ENCODE data around the gene SBNO2.

The SBNO2 gene

DNA sequence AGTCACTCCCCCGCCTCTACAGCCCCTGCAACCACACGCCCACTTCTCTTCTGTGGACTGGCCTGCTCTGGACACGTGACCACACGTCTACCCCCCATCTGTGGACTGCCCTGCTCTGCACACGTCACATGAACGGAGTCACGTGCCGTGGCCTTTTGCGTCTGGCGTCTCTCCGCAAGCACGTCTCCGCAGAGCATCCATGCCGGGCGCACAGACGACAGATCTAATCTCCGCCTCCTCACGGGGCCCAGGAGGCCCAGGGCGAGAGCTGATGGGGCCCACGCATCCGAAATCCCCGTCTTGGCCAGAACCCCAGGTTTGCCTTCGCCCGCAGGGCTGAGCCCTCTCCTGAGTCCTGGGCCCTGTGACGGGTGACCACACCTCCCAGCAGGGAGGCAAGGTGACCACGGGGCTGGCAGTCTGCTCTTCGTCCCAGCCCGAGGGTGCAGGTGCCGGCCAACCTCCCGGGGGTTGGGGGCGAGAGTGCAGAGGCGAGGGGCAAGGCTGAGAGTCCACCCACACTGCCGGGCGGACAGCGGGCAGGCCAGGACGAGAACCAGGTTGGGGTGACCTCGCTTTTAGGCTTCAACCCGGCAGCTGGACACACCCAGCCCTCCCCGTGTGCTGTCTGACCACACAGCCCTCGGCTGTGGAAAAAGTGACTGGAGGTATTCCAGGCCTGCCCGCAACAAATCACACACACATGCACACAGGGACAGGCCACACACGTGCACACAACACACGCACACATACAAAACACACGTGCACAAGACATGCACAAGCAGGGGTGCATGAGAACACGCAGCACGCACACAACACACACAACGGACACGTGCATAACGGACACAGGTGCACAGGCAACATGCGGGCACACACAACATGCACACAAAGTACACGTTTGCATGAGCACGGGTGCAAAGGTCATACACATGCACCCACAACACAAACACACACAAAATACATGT is 3.9 kb downstream of the SBNO2 start:
- no peak overlapping the region for H3K4me3 ChIP-seq (ENCODE audit: low read depth, low read length)

GRCh38 chr19:1169411-1169791 is 4.7 kb downstream of the SBNO2 start:
- H3K4me3 ChIP-seq (ENCODE audit: low read depth, low read length) = no peak overlapping the region

DNA sequence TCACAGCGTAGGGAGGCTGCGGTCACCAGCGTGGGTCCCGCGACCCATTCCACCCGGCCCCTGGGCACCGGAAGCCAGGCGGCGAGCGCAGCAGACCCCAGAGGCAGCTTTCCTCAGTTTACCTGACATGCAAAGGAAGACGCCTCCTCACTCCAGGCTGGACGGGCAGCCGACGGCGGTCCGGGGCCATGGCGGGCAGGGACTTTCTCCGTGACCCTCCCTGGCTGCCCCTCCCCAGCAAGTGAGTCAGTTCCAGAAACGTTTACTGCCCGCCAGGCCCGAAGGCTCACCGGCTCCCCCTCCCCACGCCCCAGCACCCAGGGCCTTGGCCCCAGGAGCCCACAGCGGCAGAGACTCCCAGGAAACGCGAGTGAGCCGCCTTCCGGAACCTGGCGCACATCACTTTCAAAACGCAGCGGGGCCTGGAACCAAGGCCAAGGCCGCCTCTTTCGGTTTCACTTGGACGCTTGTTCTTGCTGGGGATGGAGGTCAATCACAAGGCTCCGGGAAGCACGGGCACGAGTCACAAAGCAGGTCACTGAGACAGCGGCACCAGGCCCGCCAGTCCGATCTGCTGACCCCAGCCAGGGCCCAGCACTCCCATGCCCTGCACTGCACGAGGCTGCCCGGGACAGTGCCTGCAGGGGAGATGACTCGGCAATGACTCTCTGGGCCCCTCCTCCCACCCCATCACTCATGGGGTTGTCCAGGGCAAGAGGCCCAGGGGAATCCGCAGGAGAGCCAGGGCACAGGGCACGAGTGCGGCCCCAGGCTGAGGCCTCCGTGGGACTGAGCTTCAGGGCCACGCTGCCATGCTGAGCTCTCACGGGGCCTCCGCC is 5.3 kb downstream of the SBNO2 start:
- no peak overlapping the region for H3K4me3 ChIP-seq (ENCODE audit: low read depth, low read length)

DNA sequence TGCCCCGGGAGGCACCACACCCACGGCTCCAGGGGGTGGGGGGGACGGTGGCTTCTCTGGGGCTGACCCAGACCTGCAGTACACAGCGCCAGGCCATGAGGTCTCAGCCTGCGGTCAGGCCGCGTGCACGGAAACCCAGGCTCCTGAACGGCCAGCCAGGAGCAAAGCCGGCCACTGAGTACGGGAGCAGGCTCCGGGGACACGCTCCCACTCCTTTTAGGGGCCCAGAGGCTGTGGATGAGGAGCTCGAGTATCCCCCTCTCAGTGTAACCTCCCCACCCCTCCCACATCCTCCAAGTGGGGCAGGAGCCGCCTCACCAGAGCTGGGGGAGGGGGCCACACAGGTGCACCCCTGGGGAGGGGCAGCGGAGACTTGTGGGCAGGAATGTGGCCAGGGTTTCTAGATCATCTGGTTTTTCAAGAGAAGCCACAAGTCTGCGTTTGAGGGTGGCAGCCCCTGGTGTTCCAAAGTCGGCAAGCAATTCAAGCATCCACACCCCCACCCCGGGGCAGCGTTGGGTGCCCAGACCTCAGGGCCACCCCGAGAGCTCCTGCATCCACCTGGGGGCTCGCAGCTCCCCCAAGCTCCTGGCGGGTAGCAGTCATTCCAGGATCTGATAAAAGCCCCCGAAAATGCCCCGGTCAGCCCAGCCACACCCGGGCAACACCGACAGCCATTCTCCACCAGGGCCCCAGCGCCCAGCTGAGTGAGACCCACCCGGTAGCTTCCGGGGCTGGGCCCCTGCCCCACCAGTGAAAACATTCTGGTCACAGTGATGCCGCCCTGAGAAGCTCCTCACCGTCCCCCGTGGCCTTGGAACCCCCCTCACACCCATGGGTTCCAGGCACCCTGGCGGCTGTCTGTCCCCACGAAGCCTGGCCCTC is 6.1 kb downstream of the SBNO2 start:
- no peak overlapping the region for H3K4me3 ChIP-seq (ENCODE audit: low read depth, low read length)

DNA sequence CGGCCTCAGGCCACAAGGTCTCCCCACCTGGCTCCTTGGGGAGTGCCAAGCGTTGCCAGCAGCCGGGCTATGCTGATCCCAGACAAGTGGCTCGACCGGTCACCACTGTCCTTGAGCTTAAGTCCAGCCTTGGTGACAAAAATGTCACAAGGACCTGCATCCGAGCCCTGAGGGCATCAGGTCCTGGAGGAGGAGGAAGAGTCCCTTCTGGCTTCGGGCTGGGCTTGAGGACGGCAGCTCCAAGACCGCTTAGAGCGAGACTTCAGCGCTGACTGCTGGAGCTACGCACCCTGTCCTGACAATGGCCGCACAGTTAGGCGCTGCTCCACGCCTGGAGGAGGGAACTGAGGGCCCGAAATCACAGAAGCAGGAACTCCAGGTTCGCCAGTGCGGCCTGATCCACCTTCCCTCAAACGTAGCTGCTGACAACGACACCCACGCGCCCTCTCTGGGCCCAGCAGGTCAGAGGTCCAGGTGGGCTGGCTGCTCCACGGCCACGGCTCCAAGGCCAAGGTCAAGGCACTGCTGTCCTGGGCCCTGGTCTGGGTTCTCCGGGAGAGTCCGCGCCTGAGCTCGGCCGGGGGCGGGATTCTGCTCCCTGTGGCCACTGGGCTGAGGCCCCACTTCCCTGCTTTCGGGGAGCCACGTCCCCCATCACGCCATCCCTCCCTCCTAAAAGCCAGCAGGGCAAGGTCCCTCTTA is 7.0 kb downstream of the SBNO2 start:
- H3K4me3 ChIP-seq (ENCODE audit: low read depth, low read length) = no peak overlapping the region

DNA sequence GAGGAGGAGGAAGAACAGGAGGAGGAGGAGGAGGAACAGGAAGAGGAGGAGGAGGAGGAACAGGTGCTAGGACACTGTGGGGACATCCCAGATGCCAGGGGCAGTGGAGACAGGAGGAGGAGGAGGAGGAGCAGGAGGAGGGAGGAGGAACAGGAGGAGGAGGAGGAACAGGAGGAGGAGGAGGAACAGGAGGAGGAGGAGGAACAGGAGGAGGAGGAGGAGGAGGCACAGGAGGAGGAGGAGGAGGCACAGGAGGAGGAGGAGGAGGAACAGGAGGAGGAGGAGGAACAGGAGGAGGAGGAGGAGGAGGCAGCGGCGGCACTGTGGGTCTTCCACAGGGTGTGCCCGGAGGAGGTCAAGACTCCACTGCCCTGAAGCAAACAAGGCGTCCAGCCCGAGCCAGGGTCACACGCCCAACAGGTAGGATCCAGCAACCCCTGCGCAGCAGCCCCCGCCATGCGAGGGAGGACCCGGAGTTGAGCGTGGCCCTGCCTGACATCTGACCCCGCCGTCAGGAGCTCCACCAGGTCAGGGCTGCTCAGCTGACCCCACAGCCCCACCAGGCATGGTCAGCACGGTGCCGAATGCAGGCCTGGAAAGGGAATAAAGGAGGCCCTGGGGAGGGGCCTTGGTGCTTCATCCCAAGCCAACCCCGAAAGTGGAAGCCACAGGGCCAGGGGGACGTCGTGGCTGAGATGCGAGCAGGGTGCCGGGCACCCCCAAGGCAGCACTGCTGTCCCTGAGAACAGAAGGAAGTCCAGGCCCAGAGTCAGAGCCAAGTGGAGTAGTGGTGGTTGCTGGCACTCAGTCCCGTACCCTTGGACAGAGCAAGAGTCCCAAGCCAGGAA is 9.2 kb downstream of the SBNO2 start:
- no peak overlapping the region for H3K4me3 ChIP-seq (ENCODE audit: low read depth, low read length)

GRCh38 chr19:1163934-1164683 is 10.0 kb downstream of the SBNO2 start:
- H3K4me3 ChIP-seq (ENCODE audit: low read depth, low read length) = no peak overlapping the region

- H3K4me3 ChIP-seq (ENCODE audit: low read depth, low read length) = no peak overlapping the region
These were observed 10.7 kb downstream of the SBNO2 start for GRCh38 chr19:1163283-1163933.

GRCh38 chr19:1162404-1163282 is 11.4 kb downstream of the SBNO2 start:
- H3K4me3 ChIP-seq (ENCODE audit: low read depth, low read length) = no peak overlapping the region

- no peak overlapping the region for H3K4me3 ChIP-seq (ENCODE audit: low read depth, low read length)
These were observed 12.4 kb downstream of the SBNO2 start for GRCh38 chr19:1161716-1162115.

GRCh38 chr19:1159864-1160595 is 14.0 kb downstream of the SBNO2 start:
- no peak overlapping the region for H3K4me3 ChIP-seq (ENCODE audit: low read depth, low read length)

- H3K4me3 ChIP-seq (ENCODE audit: low read depth, low read length) = no peak overlapping the region
These were observed 15.1 kb downstream of the SBNO2 start for GRCh38 chr19:1158885-1159448.

DNA sequence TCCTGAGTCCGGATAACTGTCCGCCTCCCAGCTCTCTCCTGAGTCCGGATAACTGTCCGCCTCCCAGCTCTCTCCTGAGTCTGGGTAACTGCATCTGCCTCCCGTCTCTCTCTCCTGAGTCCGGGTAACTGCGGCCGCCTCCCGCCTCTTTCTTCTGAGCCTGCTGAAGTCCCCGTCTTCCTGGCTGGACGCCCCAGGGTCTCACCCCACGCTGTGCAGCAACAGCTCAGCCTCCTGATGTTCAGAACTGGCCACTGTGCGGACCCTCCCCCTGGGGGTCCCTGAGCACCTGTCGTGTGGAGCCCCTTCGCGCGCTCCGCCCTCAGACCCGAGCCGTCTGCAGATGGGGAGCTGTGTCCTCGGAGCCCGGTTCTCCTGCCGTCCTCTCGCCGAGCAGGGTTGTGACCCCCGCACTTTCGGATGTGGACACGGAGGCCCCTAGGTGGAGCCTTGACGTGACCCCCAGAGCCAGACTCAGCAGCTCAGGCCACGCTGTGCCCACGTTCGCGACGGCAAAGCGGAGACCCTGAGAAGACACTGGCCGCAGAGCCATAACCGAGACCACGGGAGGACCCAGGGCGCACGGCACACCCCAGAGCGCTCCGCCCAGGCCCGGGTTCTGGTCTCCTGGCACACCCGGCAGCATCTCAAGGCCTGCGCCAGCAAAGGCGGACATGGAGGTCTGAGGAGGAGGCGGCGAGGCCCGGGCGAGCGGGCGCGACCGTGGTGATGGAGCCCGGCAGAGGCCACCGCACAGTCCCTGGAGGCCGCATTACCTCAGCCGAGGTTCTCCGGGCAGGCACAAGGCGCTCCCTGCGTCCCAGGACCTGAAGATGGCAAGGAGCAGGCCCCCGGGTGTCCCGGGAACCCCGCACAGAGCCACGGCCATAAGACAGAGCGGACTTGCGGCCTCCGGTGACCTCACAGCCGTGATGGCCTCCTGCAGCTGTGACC is 15.9 kb downstream of the SBNO2 start:
- H3K4me3 ChIP-seq (ENCODE audit: low read depth, low read length) = no peak overlapping the region

GRCh38 chr19:1156830-1157615 is 17.0 kb downstream of the SBNO2 start:
- no peak overlapping the region for H3K4me3 ChIP-seq (ENCODE audit: low read depth, low read length)
